SK-N-SH treated with all-trans-retinoic acid at 6 μM for 48 hours (cell line): Measurements from ENCODE around the gene CACNA1C.

Experiments used
- BACH2 ChIP-seq: fragments of 250-450 bp; sonication (Bioruptor Pico); IDR thresholded peaks from 2 replicates; pipeline ENCODE4 v1.9.0; 2021; ENCODE audit warnings: mild to moderate bottlenecking, borderline replicate concordance
- CSDC2 ChIP-seq: fragments of 250-450 bp; sonication (Bioruptor Pico); IDR thresholded peaks from 2 replicates; pipeline ENCODE4 v1.5.0; 2020; ENCODE audit warnings: mild to moderate bottlenecking, moderate library complexity
- OSR1 ChIP-seq: fragments of 250-450 bp; sonication (Bioruptor Pico); IDR thresholded peaks from 2 replicates; pipeline ENCODE4 v1.8.0; 2022; ENCODE audit warnings: moderate library complexity, mild to moderate bottlenecking, inconsistent platforms
- RARB ChIP-seq: fragments of 250-450 bp; sonication (Bioruptor Pico); IDR thresholded peaks from 2 replicates; pipeline ENCODE4 v1.8.0; 2021; ENCODE audit warnings: mild to moderate bottlenecking, moderate library complexity
- TCF4 ChIP-seq: fragments of 250-450 bp; sonication (Bioruptor Pico); IDR thresholded peaks from 2 replicates; pipeline ENCODE4 v1.8.0; 2021; ENCODE audit warnings: mild to moderate bottlenecking, moderate library complexity, borderline replicate concordance
- TSHZ2 ChIP-seq: fragments of 250-450 bp; sonication (Bioruptor Pico); IDR thresholded peaks from 2 replicates; pipeline ENCODE4 v1.5.0; 2020; ENCODE audit warnings: mild to moderate bottlenecking, moderate library complexity
- ZFP3 ChIP-seq: fragments of 250-450 bp; sonication (Bioruptor Pico); IDR thresholded peaks from 2 replicates; pipeline ENCODE4 v1.5.0; 2020; ENCODE audit warnings: mild to moderate bottlenecking, moderate library complexity
- ZFP30 ChIP-seq: fragments of 450-650 bp; formaldehyde crosslinking; IDR thresholded peaks from 2 replicates; pipeline ENCODE4 v1.5.0; 2022; ENCODE audit warnings: mild to moderate bottlenecking, moderate library complexity
- ZNF8 ChIP-seq: fragments of 450-650 bp; formaldehyde crosslinking; IDR thresholded peaks from 2 replicates; pipeline ENCODE4 v1.5.0; 2020; ENCODE audit warnings: mild to moderate bottlenecking, moderate library complexity
- TF ChIP-seq, protein P1 (sequence below): fragments of 250-450 bp; sonication (Bioruptor Pico); IDR thresholded peaks from 2 replicates; pipeline ENCODE4 v1.5.1; 2020; ENCODE audit warnings: low read depth, mild to moderate bottlenecking, moderate library complexity

DNA sequence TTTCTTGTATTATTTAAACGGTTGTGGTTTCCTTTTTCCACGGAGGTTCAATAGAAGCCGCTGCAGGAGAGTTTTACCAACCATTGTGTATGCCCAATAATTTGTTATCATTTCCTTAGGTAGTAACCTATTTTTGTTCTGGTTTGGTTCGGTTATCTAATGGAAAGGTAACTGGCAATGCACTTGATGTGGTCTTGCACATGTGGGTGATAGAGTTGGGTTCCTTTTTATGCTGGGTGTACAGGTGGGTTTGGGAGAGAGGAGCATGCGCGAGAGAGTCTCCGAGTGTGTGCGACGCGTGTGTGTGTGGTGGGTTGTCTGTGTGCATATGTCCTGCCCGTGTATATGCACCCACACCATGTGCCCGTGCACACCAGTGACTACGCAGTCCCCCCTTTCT is 639.3 kb downstream of the CACNA1C start:
- TF ChIP-seq BACH2 (CRISPR knock-in tag) (no peak), ZFP3 (no peak), CSDC2 (CRISPR knock-in tag) (no peak), TSHZ2 (no peak), RARB (CRISPR knock-in tag) (no peak), OSR1 (CRISPR knock-in tag) (no peak), ZFP30 (CRISPR knock-in tag) (no peak), ZNF8 (CRISPR knock-in tag) (no peak), TCF4 (CRISPR knock-in tag) (no peak)
- TF ChIP-seq, protein P1, sequence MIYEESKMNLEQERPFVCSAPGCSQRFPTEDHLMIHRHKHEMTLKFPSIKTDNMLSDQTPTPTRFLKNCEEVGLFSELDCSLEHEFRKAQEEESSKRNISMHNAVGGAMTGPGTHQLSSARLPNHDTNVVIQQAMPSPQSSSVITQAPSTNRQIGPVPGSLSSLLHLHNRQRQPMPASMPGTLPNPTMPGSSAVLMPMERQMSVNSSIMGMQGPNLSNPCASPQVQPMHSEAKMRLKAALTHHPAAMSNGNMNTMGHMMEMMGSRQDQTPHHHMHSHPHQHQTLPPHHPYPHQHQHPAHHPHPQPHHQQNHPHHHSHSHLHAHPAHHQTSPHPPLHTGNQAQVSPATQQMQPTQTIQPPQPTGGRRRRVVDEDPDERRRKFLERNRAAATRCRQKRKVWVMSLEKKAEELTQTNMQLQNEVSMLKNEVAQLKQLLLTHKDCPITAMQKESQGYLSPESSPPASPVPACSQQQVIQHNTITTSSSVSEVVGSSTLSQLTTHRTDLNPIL (CRISPR knock-in tag): no peak
